GM12878 (cell line): Measurements from ENCODE around the gene MGAT4C. TPM values are rescaled to one million over a fixed set of nuclear protein-coding genes. Genes with fewer than 3 reads are reported as not detected.

Experiments
- ATAC-seq: fragments of 200-7000 bp; cut with Tn5 transposase; 3 replicates; pipeline ENCODE4 v1.9.1; 2020; ENCODE audit warnings: mild to moderate bottlenecking, moderate library complexity
- BruUV-seq: library from RNA; stranded (reverse); fragments of 400-500 nt; replicated peaks from 2 replicates; lab custom pipeline; 2021; lab: Mats Ljungman, UMichigan
- CTCF ChIA-PET: fragments of 300-600 bp; sonication (Branson Sonifier 250); formaldehyde crosslinking; extraction: SDS; loops from one replicate; lab custom pipeline; 2021; ENCODE audit warnings: inconsistent platforms; lab: Yijun Ruan, JAX
- POLR2A ChIA-PET: fragments of 350-600 bp; formaldehyde crosslinking; extraction: SDS; loops from one replicate; lab custom pipeline; 2021; ENCODE audit warnings: inconsistent platforms; lab: Charles Lee
- RAD21 ChIA-PET: fragments of 300-600 bp; sonication (Branson Sonifier 250); formaldehyde crosslinking; loops from one replicate; lab custom pipeline; 2023; ENCODE audit warnings: antibody characterized with exemption; ENCODE audit not compliant: unreplicated experiment; lab: Charles Lee
- SMC1A ChIA-PET: fragments of 300-600 bp; sonication (Branson Sonifier 250); formaldehyde crosslinking; loops from one replicate; lab custom pipeline; 2023; ENCODE audit not compliant: unreplicated experiment, uncharacterized antibody; lab: Charles Lee
- DNase-seq: peaks from one replicate; pipeline ENCODE4 v3.0.0-alpha.2; 2011; ENCODE audit warnings: low read depth, low spot score
- FAIRE-seq: peaks from 3 replicates; lab custom pipeline; 2011; peaks lifted over from hg19 to GRCh38; lab: Jason Lieb, UNC
- H2AFZ ChIP-seq: 2 replicates; pipeline ENCODE4 v1.6.0; 2011; ENCODE audit warnings: low read depth, low read length, control low read depth; ENCODE audit not compliant: control insufficient read depth
- H3K27ac ChIP-seq: 2 replicates; pipeline ENCODE4 v1.5.1; 2011; ENCODE audit warnings: control low read depth; ENCODE audit not compliant: control insufficient read depth, insufficient read depth
- H3K27me3 ChIP-seq, 2 experiments: replicated peaks in 1 of 2; 2 replicates each; pipeline versions ENCODE4 v1.6.0 to v1.6.1; 2011; ENCODE audit warnings: low read length in 1 of 2; ENCODE audit not compliant: control insufficient read depth in 2 of 2, insufficient read depth in 2 of 2
- H3K36me3 ChIP-seq, 2 experiments: 2 replicates each; pipeline ENCODE4 v1.5.1; 2011; ENCODE audit warnings: low read length in 1 of 2; ENCODE audit not compliant: control insufficient read depth in 2 of 2, insufficient read depth in 2 of 2
- H3K4me1 ChIP-seq: 2 replicates; pipeline ENCODE4 v1.6.1; 2011; ENCODE audit warnings: mild to moderate bottlenecking, low read length, moderate library complexity, mixed read lengths; ENCODE audit not compliant: control insufficient read depth, insufficient read depth
- H3K4me2 ChIP-seq: 2 replicates; pipeline ENCODE4 v1.6.0; 2011; ENCODE audit warnings: control low read depth; ENCODE audit not compliant: control insufficient read depth, insufficient read depth
- H3K4me3 ChIP-seq: fragments of 200-600 bp; sonication (generic); 2 replicates; pipeline ENCODE4 v1.5.1; 2016
- H3K79me2 ChIP-seq: 2 replicates; pipeline ENCODE4 v1.6.0; 2011; ENCODE audit warnings: low read length; ENCODE audit not compliant: control insufficient read depth, insufficient read depth
- H3K9ac ChIP-seq: 2 replicates; pipeline ENCODE4 v1.8.0; 2011; ENCODE audit warnings: low read length, control low read depth, mixed read lengths; ENCODE audit not compliant: control insufficient read depth, insufficient read depth
- H3K9me3 ChIP-seq: replicated peaks from 3 replicates; pipeline ENCODE4 v1.5.1; 2011; ENCODE audit warnings: mild to moderate bottlenecking, low read length; ENCODE audit not compliant: control insufficient read depth, insufficient read depth
- H4K20me1 ChIP-seq: 2 replicates; pipeline ENCODE4 v1.6.0; 2011; ENCODE audit not compliant: control insufficient read depth, insufficient read depth
- ASH2L ChIP-seq: fragments of 300-600, 200-600 bp; sonication (generic); IDR thresholded peaks from 2 replicates; pipeline ENCODE4 v1.6.1; 2017; ENCODE audit warnings: low read depth, mild to moderate bottlenecking, borderline replicate concordance
- CHD1 ChIP-seq: IDR thresholded peaks from 2 replicates; pipeline ENCODE4 v1.6.1; 2012; ENCODE audit warnings: low read depth, low read length, improper control_type of control experiment
- E2F8 ChIP-seq: fragments of 450-650 bp; IDR thresholded peaks from 2 replicates; pipeline ENCODE4 v1.6.1; 2018; ENCODE audit warnings: mild to moderate bottlenecking, low read depth, moderate library complexity; ENCODE audit not compliant: partially characterized antibody
- EGR1 ChIP-seq, 2 experiments: IDR thresholded peaks; 1 replicate in 1 of 2; 2 replicates in 1 of 2; pipeline ENCODE4 v1.6.1; 2011 to 2012; ENCODE audit warnings: low read depth in 2 of 2, low read length in 2 of 2, borderline replicate concordance in 1 of 2, mild to moderate bottlenecking in 1 of 2, moderate library complexity in 1 of 2
- HDAC2 ChIP-seq: fragments of 200-600 bp; sonication (generic); IDR thresholded peaks from 2 replicates; pipeline ENCODE4 v1.6.1; 2017
- MEF2B ChIP-seq: fragments of 450-650 bp; IDR thresholded peaks from 2 replicates; pipeline ENCODE4 v1.6.1; 2018; ENCODE audit warnings: mild to moderate bottlenecking, moderate library complexity; ENCODE audit not compliant: partially characterized antibody, poor library complexity, severe bottlenecking
- MLLT1 ChIP-seq: fragments of 450-650 bp; IDR thresholded peaks from 2 replicates; pipeline ENCODE4 v1.6.1; 2016; ENCODE audit warnings: mild to moderate bottlenecking
- NBN ChIP-seq: fragments of 450-650 bp; IDR thresholded peaks from 2 replicates; pipeline ENCODE4 v1.6.1; 2016
- PAX8 ChIP-seq: fragments of 450-650 bp; IDR thresholded peaks from 2 replicates; pipeline ENCODE4 v1.6.1; 2017; ENCODE audit warnings: mild to moderate bottlenecking, moderate library complexity
- SPI1 ChIP-seq: IDR thresholded peaks from 2 replicates; pipeline ENCODE4 v1.6.1; 2011; ENCODE audit warnings: low read depth, mild to moderate bottlenecking, low read length, moderate library complexity, borderline replicate concordance; ENCODE audit not compliant: insufficient read depth
- USF1 ChIP-seq: IDR thresholded peaks from 2 replicates; pipeline ENCODE4 v1.6.1; 2011; ENCODE audit warnings: borderline replicate concordance, low read depth, mild to moderate bottlenecking, moderate library complexity, mixed read lengths, low read length; ENCODE audit not compliant: insufficient read depth; ENCODE audit errors: extremely low read length
- ZNF274 ChIP-seq: IDR thresholded peaks from one replicate; pipeline ENCODE4 v1.8.0; 2011; ENCODE audit not compliant: insufficient read length, insufficient read depth
- ZNF384 ChIP-seq: IDR thresholded peaks from 2 replicates; pipeline ENCODE4 v1.6.1; 2012; ENCODE audit warnings: low read depth, mild to moderate bottlenecking, low read length, improper control_type of control experiment, borderline replicate concordance
- ZNF622 ChIP-seq: fragments of 450-650 bp; IDR thresholded peaks from 2 replicates; pipeline ENCODE4 v1.6.1; 2017; ENCODE audit warnings: mild to moderate bottlenecking, inconsistent platforms
- ZNF687 ChIP-seq: fragments of 450-650 bp; IDR thresholded peaks from 2 replicates; pipeline ENCODE4 v1.6.1; 2017; ENCODE audit warnings: mild to moderate bottlenecking, moderate library complexity
- WGBS: methylation state at CpG from one replicate; pipeline ENCODE4 v1.1.6; 2016; ENCODE audit warnings: low lambda C conversion rate; ENCODE audit not compliant: insufficient replicate concordance, insufficient coverage; ENCODE audit errors: missing lambda C conversion rate; 5-methylcytosine and 5-hydroxymethylcytosine counted together
- in situ Hi-C: fragments of 300-500 bp; cut with MboI; formaldehyde crosslinking; loops from 9 replicates; pipeline ENCODE4 v1.14.3; 2018; ENCODE audit warnings: mixed read lengths
- intact Hi-C: fragments of 100-400 bp; cut with micrococcal nuclease; formaldehyde crosslinking; loops from one replicate; pipeline ENCODE4 v1.14.2; 2022; ENCODE audit not compliant: unreplicated experiment
- polyA plus RNA-seq, 11 experiments: library from polyadenylated mRNA; depleted of rRNA in 4 of 11; unstranded in 6 of 11; stranded (reverse) in 5 of 11; fragments of >200 nt; fragmentation: Nextera tagmentation in 4 of 11; fragmentation: Illumina TruSeq in 1 of 11; extraction: Ambion mirVana in 4 of 11; extraction: Trizol in 1 of 11; gene quantifications; 1 replicate in 1 of 11; 2 replicates in 10 of 11; pipeline versions ENCODE4 v1.2.1 to v1.2.3, GENCODE V29; 2011 to 2016; ENCODE audit warnings: inconsistent platforms in 2 of 11, missing spikeins in 2 of 11, low read depth in 1 of 11
- total RNA-seq, 4 experiments: library from RNA; depleted of rRNA in 3 of 4; stranded (reverse); fragments of >200 nt in 3 of 4; fragmentation: Illumina TruSeq in 1 of 4; extraction: Trizol in 1 of 4; gene quantifications; 2 replicates each; pipeline versions ENCODE4 v1.2.1 to v1.2.3, GENCODE V29; 2013 to 2021

Gene MGAT4C
- total and polyA plus RNA-seq, 10 of the 15 experiments (the other 5 are each of a cell fraction or from before 2014, with no cell fraction given), result not detected

- Histone ChIP-seq H3K27me3 (no peaks in the 10 kb centered on the region), H3K27ac (no peak overlapping the region), H2AFZ (no peak overlapping the region), H4K20me1 (no peaks in the 10 kb centered on the region), H3K4me3 (no peak overlapping the region), H3K4me1 (no peaks in the 10 kb centered on the region), H3K9ac (no peak overlapping the region), H3K9me3 (no peaks in the 10 kb centered on the region), H3K79me2 (no peaks in the 10 kb centered on the region), H3K36me3 (no peaks in the 10 kb centered on the region), H3K4me2 (no peak overlapping the region)
- FAIRE-seq (no peak), DNase-seq (no peak), ATAC-seq (no peak)
- BruUV-seq, result no TSS peak
- RAD21 ChIA-PET, result no interaction called here
- intact Hi-C loops, result no loop called here
- CTCF ChIA-PET, result no interaction called here
- SMC1A ChIA-PET, result no interaction called here
- POLR2A ChIA-PET, result no interaction called here
- WGBS, result 7% methylated on average over 8 of the region's 8 CpGs
- in situ Hi-C loops, result no loop called here
- no peak for TF ChIP-seq PAX8
- TF ChIP-seq ZNF384, result no peak
- no peak for TF ChIP-seq E2F8
- TF ChIP-seq NBN, result no peak
- TF ChIP-seq ZNF687, result no peak
- TF ChIP-seq MLLT1, result no peak
- TF ChIP-seq ZNF274, result no peak
- TF ChIP-seq MEF2B, result no peak
- no peak for TF ChIP-seq EGR1 (IDR thresholded peaks at IDR 0.05; ENCODE audit: borderline replicate concordance in 1 of 2, low read depth in 2 of 2, low read length in 2 of 2)
- TF ChIP-seq SPI1, result no peak
- no peak for TF ChIP-seq ASH2L
- TF ChIP-seq CHD1, result no peak
- no peak for TF ChIP-seq ZNF622
- TF ChIP-seq USF1, result no peak
- TF ChIP-seq HDAC2, result no peak
These were observed 25.6 kb downstream of the MGAT4C start for GRCh38 chr12:86230516-86231146.
